DND-41 (cell line): Measurements from ENCODE around the gene KCNH1.

Experiments
- EZH2 ChIP-seq: IDR thresholded peaks from 3 replicates; pipeline ENCODE4 v1.6.1; 2012; ENCODE audit warnings: borderline replicate concordance, low read depth, mild to moderate bottlenecking, moderate library complexity, low read length, inconsistent platforms; ENCODE audit not compliant: severe bottlenecking
- TF ChIP-seq, protein P1 (sequence below): IDR thresholded peaks from 2 replicates; pipeline ENCODE4 v1.5.1; 2012; ENCODE audit warnings: borderline replicate concordance, low read length, moderate library complexity, mild to moderate bottlenecking; ENCODE audit not compliant: poor library complexity, severe bottlenecking; ENCODE audit errors: extremely low read depth

DNA sequence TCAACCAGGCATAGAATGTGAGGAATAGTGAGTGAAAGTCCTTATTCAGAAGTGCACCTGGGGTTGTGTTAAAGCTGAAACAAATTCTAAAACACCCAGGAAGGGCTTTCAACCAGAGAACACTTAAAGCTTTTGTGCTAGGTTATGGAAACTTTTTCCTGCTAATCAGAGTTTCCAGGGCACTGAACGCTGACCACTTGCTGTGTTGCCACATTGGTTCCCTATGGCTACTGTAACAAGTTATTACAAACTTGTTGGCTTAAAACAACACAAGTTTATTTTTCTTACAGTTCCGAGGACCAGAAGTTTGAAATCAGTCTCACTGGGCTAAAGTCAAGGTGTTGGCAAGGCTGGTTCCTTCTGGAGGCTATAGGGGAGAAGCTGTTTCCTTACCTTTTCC lies 504.7 kb downstream of the KCNH1 start:
- TF ChIP-seq, protein P1, sequence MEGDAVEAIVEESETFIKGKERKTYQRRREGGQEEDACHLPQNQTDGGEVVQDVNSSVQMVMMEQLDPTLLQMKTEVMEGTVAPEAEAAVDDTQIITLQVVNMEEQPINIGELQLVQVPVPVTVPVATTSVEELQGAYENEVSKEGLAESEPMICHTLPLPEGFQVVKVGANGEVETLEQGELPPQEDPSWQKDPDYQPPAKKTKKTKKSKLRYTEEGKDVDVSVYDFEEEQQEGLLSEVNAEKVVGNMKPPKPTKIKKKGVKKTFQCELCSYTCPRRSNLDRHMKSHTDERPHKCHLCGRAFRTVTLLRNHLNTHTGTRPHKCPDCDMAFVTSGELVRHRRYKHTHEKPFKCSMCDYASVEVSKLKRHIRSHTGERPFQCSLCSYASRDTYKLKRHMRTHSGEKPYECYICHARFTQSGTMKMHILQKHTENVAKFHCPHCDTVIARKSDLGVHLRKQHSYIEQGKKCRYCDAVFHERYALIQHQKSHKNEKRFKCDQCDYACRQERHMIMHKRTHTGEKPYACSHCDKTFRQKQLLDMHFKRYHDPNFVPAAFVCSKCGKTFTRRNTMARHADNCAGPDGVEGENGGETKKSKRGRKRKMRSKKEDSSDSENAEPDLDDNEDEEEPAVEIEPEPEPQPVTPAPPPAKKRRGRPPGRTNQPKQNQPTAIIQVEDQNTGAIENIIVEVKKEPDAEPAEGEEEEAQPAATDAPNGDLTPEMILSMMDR, result no peak
- TF ChIP-seq EZH2, result no peak
